ENCODE results near the gene C8B. TPM values are rescaled to one million over a fixed set of nuclear protein-coding genes. Genes with fewer than 3 reads are reported as not detected.

The C8B gene
- polyA plus RNA-seq, 1 donor from 2014 or later, result not detected

- Histone ChIP-seq H3K9ac (ENCODE audit: low read length) (no peak overlapping the region), H3K4me2 (ENCODE audit: low read length) (no peak overlapping the region), H4K20me1 (ENCODE audit: insufficient read depth) (no peaks in the 10 kb centered on the region), H3K27me3 (ENCODE audit: insufficient read depth, low read depth, low read length) (no peaks in the 10 kb centered on the region), H3K79me2 (replicated peaks; ENCODE audit: insufficient read depth, low read length) (no peaks in the 10 kb centered on the region), H3K9me2 (ENCODE audit: insufficient read depth, low read length) (no peaks in the 10 kb centered on the region), H3F3A (ENCODE audit: insufficient read depth, low read length, poor library complexity, severe bottlenecking) (no peaks in the 10 kb centered on the region), H3K9me3 (ENCODE audit: low read length) (no peaks in the 10 kb centered on the region), H3K4me3 (ENCODE audit: low read length) (no peak overlapping the region), H3K27ac (ENCODE audit: low read length) (no peak overlapping the region), H2AFZ (ENCODE audit: low read depth, low read length) (no peak overlapping the region), H3K36me3 (ENCODE audit: insufficient read depth, low read length) (no peaks in the 10 kb centered on the region)
- TF ChIP-seq SMC3 (conservative IDR thresholded peaks at IDR 0.05; ENCODE audit: poor library complexity) (no peak), TAF1 (IDR thresholded peaks at IDR 0.05; ENCODE audit: low read depth) (no peak), RAD21 (conservative IDR thresholded peaks at IDR 0.05) (no peak), EZH2 (IDR thresholded peaks at IDR 0.05; ENCODE audit: borderline replicate concordance, insufficient read depth, low read length, poor library complexity, severe bottlenecking) (no peak), POLR2AphosphoS5 (IDR thresholded peaks at IDR 0.05) (no peak), MXI1 (conservative IDR thresholded peaks at IDR 0.05; ENCODE audit: poor library complexity, severe bottlenecking) (no peak), EP300 (conservative IDR thresholded peaks at IDR 0.05; ENCODE audit: poor library complexity, severe bottlenecking) (no peak)
- TF ChIP-seq, protein P1, sequence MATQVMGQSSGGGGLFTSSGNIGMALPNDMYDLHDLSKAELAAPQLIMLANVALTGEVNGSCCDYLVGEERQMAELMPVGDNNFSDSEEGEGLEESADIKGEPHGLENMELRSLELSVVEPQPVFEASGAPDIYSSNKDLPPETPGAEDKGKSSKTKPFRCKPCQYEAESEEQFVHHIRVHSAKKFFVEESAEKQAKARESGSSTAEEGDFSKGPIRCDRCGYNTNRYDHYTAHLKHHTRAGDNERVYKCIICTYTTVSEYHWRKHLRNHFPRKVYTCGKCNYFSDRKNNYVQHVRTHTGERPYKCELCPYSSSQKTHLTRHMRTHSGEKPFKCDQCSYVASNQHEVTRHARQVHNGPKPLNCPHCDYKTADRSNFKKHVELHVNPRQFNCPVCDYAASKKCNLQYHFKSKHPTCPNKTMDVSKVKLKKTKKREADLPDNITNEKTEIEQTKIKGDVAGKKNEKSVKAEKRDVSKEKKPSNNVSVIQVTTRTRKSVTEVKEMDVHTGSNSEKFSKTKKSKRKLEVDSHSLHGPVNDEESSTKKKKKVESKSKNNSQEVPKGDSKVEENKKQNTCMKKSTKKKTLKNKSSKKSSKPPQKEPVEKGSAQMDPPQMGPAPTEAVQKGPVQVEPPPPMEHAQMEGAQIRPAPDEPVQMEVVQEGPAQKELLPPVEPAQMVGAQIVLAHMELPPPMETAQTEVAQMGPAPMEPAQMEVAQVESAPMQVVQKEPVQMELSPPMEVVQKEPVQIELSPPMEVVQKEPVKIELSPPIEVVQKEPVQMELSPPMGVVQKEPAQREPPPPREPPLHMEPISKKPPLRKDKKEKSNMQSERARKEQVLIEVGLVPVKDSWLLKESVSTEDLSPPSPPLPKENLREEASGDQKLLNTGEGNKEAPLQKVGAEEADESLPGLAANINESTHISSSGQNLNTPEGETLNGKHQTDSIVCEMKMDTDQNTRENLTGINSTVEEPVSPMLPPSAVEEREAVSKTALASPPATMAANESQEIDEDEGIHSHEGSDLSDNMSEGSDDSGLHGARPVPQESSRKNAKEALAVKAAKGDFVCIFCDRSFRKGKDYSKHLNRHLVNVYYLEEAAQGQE (IDR thresholded peaks at IDR 0.05; ENCODE audit: borderline replicate concordance), result no peak
- TF ChIP-seq, protein P2, sequence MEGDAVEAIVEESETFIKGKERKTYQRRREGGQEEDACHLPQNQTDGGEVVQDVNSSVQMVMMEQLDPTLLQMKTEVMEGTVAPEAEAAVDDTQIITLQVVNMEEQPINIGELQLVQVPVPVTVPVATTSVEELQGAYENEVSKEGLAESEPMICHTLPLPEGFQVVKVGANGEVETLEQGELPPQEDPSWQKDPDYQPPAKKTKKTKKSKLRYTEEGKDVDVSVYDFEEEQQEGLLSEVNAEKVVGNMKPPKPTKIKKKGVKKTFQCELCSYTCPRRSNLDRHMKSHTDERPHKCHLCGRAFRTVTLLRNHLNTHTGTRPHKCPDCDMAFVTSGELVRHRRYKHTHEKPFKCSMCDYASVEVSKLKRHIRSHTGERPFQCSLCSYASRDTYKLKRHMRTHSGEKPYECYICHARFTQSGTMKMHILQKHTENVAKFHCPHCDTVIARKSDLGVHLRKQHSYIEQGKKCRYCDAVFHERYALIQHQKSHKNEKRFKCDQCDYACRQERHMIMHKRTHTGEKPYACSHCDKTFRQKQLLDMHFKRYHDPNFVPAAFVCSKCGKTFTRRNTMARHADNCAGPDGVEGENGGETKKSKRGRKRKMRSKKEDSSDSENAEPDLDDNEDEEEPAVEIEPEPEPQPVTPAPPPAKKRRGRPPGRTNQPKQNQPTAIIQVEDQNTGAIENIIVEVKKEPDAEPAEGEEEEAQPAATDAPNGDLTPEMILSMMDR (IDR thresholded peaks at IDR 0.05; ENCODE audit: poor library complexity, severe bottlenecking), result no peak
Observed at GRCh38 chr1:56904663-56905397, 61.0 kb downstream of the C8B start.

DNA sequence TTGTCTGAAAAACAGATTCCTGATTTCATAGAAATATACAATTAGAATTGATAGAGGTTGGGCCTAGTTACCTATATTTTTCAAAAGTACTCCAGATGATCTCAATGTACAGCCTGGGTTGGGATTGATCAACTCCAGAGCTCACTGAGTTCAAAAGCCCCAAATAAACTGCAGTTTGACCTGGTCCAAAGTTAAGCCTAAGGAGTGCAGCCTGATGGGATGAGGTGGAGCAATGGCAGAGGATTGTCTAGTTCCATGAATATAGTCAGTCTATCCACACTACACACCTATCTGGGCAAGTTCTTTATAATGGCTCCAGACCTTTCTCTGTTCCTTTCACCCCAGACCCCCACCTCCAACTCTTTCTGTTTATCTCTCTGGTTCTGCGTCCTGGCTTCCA, 62.0 kb downstream of the C8B start:
- no peaks in the 10 kb centered on the region for H3K36me3 ChIP-seq (ENCODE audit: insufficient read depth, low read length)
- H3K79me2 ChIP-seq (replicated peaks; ENCODE audit: insufficient read depth, low read length), result no peaks in the 10 kb centered on the region
- H2AFZ ChIP-seq (ENCODE audit: low read depth, low read length), result no peak overlapping the region
- no peaks in the 10 kb centered on the region for H4K20me1 ChIP-seq (ENCODE audit: insufficient read depth)
- H3K4me2 ChIP-seq (ENCODE audit: low read length), result no peak overlapping the region
- no peaks in the 10 kb centered on the region for H3K9me2 ChIP-seq (ENCODE audit: insufficient read depth, low read length)
- TF ChIP-seq, protein P2 (IDR thresholded peaks at IDR 0.05; ENCODE audit: poor library complexity, severe bottlenecking), result no peak
- TF ChIP-seq MXI1 (conservative IDR thresholded peaks at IDR 0.05; ENCODE audit: poor library complexity, severe bottlenecking), result no peak
- no peak for TF ChIP-seq RAD21 (conservative IDR thresholded peaks at IDR 0.05)
- TF ChIP-seq EP300 (conservative IDR thresholded peaks at IDR 0.05; ENCODE audit: poor library complexity, severe bottlenecking), result no peak
- no peak for TF ChIP-seq TAF1 (IDR thresholded peaks at IDR 0.05; ENCODE audit: low read depth)
- no peak for TF ChIP-seq SMC3 (conservative IDR thresholded peaks at IDR 0.05; ENCODE audit: poor library complexity)
- TF ChIP-seq, protein P1 (IDR thresholded peaks at IDR 0.05; ENCODE audit: borderline replicate concordance), result no peak
- no peak for TF ChIP-seq POLR2AphosphoS5 (IDR thresholded peaks at IDR 0.05)
- TF ChIP-seq EZH2 (IDR thresholded peaks at IDR 0.05; ENCODE audit: borderline replicate concordance, insufficient read depth, low read length, poor library complexity, severe bottlenecking), result no peak
- H3K4me3 ChIP-seq (ENCODE audit: low read length), result no peak overlapping the region
- no peaks in the 10 kb centered on the region for H3K9me3 ChIP-seq (ENCODE audit: low read length)
- no peak overlapping the region for H3K27ac ChIP-seq (ENCODE audit: low read length)
- no peaks in the 10 kb centered on the region for H3K27me3 ChIP-seq (ENCODE audit: insufficient read depth, low read depth, low read length)
- no peak overlapping the region for H3K9ac ChIP-seq (ENCODE audit: low read length)
- H3F3A ChIP-seq (ENCODE audit: insufficient read depth, low read length, poor library complexity, severe bottlenecking), result no peaks in the 10 kb centered on the region
